Hepatocyte (in vitro differentiated cells): ENCODE measurements around the gene MAT2B.

Experiments
- CTCF ChIP-seq: fragments of 200-600 bp; sonication (generic); IDR thresholded peaks from 2 replicates; pipeline ENCODE4 v1.5.1; 2016; ENCODE audit warnings: antibody characterized with exemption, mild to moderate bottlenecking; ENCODE audit not compliant: poor library complexity
- EZH2phosphoT487 ChIP-seq: fragments of 200-600 bp; sonication (generic); IDR thresholded peaks from one replicate; pipeline ENCODE4 v1.6.1; 2018; ENCODE audit warnings: antibody characterized with exemption, mild to moderate bottlenecking, low read depth, moderate library complexity; ENCODE audit not compliant: unreplicated experiment, severe bottlenecking

- TF ChIP-seq CTCF (no peak), EZH2phosphoT487 (no peak)
Observed at GRCh38 chr5:163540696-163541095, 35.3 kb downstream of the MAT2B start.
